ENCODE data around the gene SKI. TPM values are rescaled to one million over a fixed set of nuclear protein-coding genes. Genes with fewer than 3 reads are reported as not detected.

Gene SKI
- total RNA-seq, 6 donors from 2014 or later: 57.3 to 108 (median 96.9) TPM

DNA sequence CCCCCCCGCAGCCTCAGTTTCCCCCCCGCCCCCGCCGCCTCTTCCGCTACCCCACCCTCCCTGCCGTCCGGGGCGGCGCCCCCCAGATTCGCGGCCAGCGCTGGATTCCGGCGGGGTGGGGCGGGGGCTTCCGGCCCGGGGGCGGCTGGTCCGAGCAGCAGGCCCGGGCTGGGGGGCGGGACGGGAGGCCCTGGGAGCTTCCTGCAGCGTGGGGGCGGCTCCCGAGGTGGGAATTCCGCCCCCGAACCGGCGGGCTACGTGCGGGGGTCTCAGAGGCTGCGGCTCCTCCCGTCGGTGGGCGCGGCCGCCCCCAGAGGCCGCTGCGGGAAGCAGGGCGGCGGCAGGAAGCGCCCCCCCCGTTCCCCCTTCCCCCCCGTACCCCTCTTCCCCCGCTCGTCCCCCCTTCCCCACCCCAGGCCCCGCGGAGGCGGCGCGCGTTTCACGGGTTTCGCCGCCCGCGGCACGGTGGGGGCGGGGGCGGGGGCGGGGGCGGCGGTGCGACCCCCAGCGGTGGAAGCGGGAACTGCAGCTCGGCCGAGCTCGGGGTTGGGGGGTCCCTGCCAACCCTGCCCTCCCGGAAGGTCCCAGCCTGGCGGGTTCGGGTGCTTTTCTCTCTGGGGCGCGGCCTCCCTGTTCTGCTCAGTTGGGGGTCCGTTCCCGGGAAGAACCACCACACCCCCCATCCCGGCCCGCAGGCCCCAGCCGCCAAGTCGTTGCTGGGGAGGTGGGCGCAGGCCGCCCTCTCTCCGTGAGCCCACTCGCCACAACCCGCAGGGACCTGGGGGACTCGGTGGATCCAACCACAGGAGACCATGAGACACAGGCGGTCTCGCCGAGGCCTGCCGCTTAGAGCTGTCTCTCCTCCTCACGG lies 86.9 kb downstream of the SKI start:
- DNase-seq (peak; percentile 54 to 94), ATAC-seq (ENCODE audit: low FRiP score in 2 of 2) (peak in 1 of 2 donors; percentile 60)
- H3K9me3 ChIP-seq: no peaks in the 10 kb centered on the region
- H3K4me1 ChIP-seq: peaks cover 45 to 57% (median 52%) of the 10 kb centered on the region in 4 donors
- peak overlapping the region; percentile 30 to 81 (median 68) for H3K4me3 ChIP-seq
- peaks cover 0 to 7% (median 0%) of the 10 kb centered on the region in 4 donors for H3K27me3 ChIP-seq
- H3K27ac ChIP-seq: peak overlapping the region; percentile 88 to 95 (median 94)
- TF ChIP-seq EP300 (IDR thresholded peaks at IDR 0.05) (no peak), POLR2A (IDR thresholded peaks at IDR 0.05) (no peak), POLR2AphosphoS5 (IDR thresholded peaks at IDR 0.05) (no peak), CTCF (IDR thresholded peaks at IDR 0.05) (peak; percentile 88 to 100 (median 92))
- 10 to 80% methylated on average over 2 to 6 of the region's 91 CpGs for WGBS, 2 donors
- peaks cover 0 to 6% (median 1%) of the 10 kb centered on the region in 4 donors for H3K36me3 ChIP-seq

GRCh38 chr1:2315674-2316450 lies 87.7 kb downstream of the SKI start:
- ATAC-seq (ENCODE audit: low FRiP score in 2 of 2) (no peak), DNase-seq (no peak)
- H3K4me3 ChIP-seq: peak overlapping the region in 2 of 4 donors; percentile 66 to 81
- 61 to 72% methylated on average over 7 to 18 of the region's 21 CpGs for WGBS, 2 donors
- TF ChIP-seq POLR2A (IDR thresholded peaks at IDR 0.05): no peak
- TF ChIP-seq EP300 (IDR thresholded peaks at IDR 0.05): no peak
- no peak for TF ChIP-seq CTCF (IDR thresholded peaks at IDR 0.05)
- TF ChIP-seq POLR2AphosphoS5 (IDR thresholded peaks at IDR 0.05): no peak
- H3K9me3 ChIP-seq: no peaks in the 10 kb centered on the region
- no peaks in the 10 kb centered on the region for H3K36me3 ChIP-seq
- peaks cover 47 to 62% (median 52%) of the 10 kb centered on the region in 4 donors for H3K4me1 ChIP-seq
- peaks cover 0 to 7% (median 0%) of the 10 kb centered on the region in 4 donors for H3K27me3 ChIP-seq
- H3K27ac ChIP-seq: peak overlapping the region; percentile 88 to 95 (median 94)

GRCh38 chr1:2316451-2316961 lies 88.4 kb downstream of the SKI start:
- H3K9me3 ChIP-seq: no peaks in the 10 kb centered on the region
- no peak for TF ChIP-seq EP300 (IDR thresholded peaks at IDR 0.05)
- no peak for TF ChIP-seq CTCF (IDR thresholded peaks at IDR 0.05)
- no peak for TF ChIP-seq POLR2A (IDR thresholded peaks at IDR 0.05)
- TF ChIP-seq POLR2AphosphoS5 (IDR thresholded peaks at IDR 0.05): no peak
- H3K36me3 ChIP-seq: no peaks in the 10 kb centered on the region
- DNase-seq (no peak), ATAC-seq (ENCODE audit: low FRiP score in 2 of 2) (no peak)
- no peak overlapping the region for H3K4me3 ChIP-seq
- peaks cover 0 to 7% (median 0%) of the 10 kb centered on the region in 4 donors for H3K27me3 ChIP-seq
- peaks cover 51 to 62% (median 55%) of the 10 kb centered on the region in 4 donors for H3K4me1 ChIP-seq
- WGBS, 2 donors: 66 to 100% methylated on average over 2 to 14 of the region's 16 CpGs
- H3K27ac ChIP-seq: peak overlapping the region; percentile 88 to 95 (median 94)

- DNase-seq (no peak), ATAC-seq (ENCODE audit: low FRiP score in 2 of 2) (no peak)
- Histone ChIP-seq H3K4me3 (no peak overlapping the region), H3K27ac (no peak overlapping the region), H3K9me3 (no peaks in the 10 kb centered on the region), H3K4me1 (peaks cover 51 to 62% (median 52%) of the 10 kb centered on the region in 4 donors), H3K36me3 (no peaks in the 10 kb centered on the region), H3K27me3 (peaks cover 0 to 7% (median 0%) of the 10 kb centered on the region in 4 donors)
- WGBS, 2 donors: 93 to 95% methylated on average over 4 to 22 of the region's 32 CpGs
- TF ChIP-seq EP300 (IDR thresholded peaks at IDR 0.05) (no peak), CTCF (IDR thresholded peaks at IDR 0.05) (no peak), POLR2AphosphoS5 (IDR thresholded peaks at IDR 0.05) (no peak), POLR2A (IDR thresholded peaks at IDR 0.05) (no peak)
Observed at GRCh38 chr1:2317230-2318065, 89.3 kb downstream of the SKI start.

Data from upper lobe of left lung (tissue), 6 donors.